ENCODE results near the gene ITGA7.

GRCh38 chr12:55727643-55728185 is 20.0 kb upstream of the ITGA7 start:
- TF ChIP-seq EZH2phosphoT487 (IDR thresholded peaks at IDR 0.05; ENCODE audit: borderline replicate concordance, low read length) = no peak
- TF ChIP-seq CTCF (IDR thresholded peaks at IDR 0.05; ENCODE audit: low read depth, low read length, poor library complexity, severe bottlenecking) = no peak
